B cell (primary cell): Measurements from ENCODE around the gene MAD1L1. TPM values are rescaled to one million over a fixed set of nuclear protein-coding genes. Genes with fewer than 3 reads are reported as not detected.

ENCODE experiments used
- ATAC-seq: fragments of 200-7000 bp; cut with Tn5 transposase; one replicate; pipeline ENCODE4 v1.10.0; 2021; ENCODE audit warnings: low read depth, mild to moderate bottlenecking, moderate number of reproducible peaks, moderate library complexity
- CTCF ChIA-PET: fragments of 350-600 bp; sonication (Branson Sonifier 250); formaldehyde crosslinking; loops from one replicate; lab custom pipeline; 2021; ENCODE audit warnings: antibody characterized with exemption, inconsistent platforms; lab: Charles Lee
- POLR2A ChIA-PET: fragments of 350-600 bp; sonication (Branson Sonifier 250); formaldehyde crosslinking; loops from one replicate; lab custom pipeline; 2021; ENCODE audit warnings: antibody characterized with exemption; lab: Charles Lee
- DNase-seq: peaks from one replicate; pipeline ENCODE4 v3.0.0; 2013
- H2AFZ ChIP-seq: 2 replicates; pipeline ENCODE4 v1.6.1; 2012; ENCODE audit warnings: mild to moderate bottlenecking, low read depth, low read length; ENCODE audit not compliant: insufficient read depth, poor library complexity, severe bottlenecking
- H3K27ac ChIP-seq, 2 donors: 1 replicate in 1 of 2; 2 replicates in 1 of 2; pipeline ENCODE4 v1.5.1; 2012 to 2013; ENCODE audit warnings: low read length in 2 of 2, mild to moderate bottlenecking in 2 of 2, moderate library complexity in 1 of 2
- H3K27me3 ChIP-seq, 4 experiments: fragments of 200-600 bp in 1 of 4; sonication (generic) in 1 of 4; replicated peaks in 1 of 4; 1 replicate in 2 of 4; 2 replicates in 2 of 4; pipeline versions ENCODE4 v1.6.1 to v1.7.0; 2013 to 2016; ENCODE audit warnings: low read length in 3 of 4, mild to moderate bottlenecking in 2 of 4, mixed read lengths in 1 of 4, moderate library complexity in 1 of 4; ENCODE audit not compliant: insufficient read depth in 4 of 4, control insufficient read depth in 3 of 4; ENCODE audit errors: control extremely low read depth in 1 of 4
- H3K36me3 ChIP-seq, 2 experiments: replicated peaks in 1 of 2; 1 replicate in 1 of 2; 2 replicates in 1 of 2; pipeline versions ENCODE4 v1.6.1 to v1.7.1; 2013; ENCODE audit warnings: low read length in 1 of 2; ENCODE audit not compliant: insufficient read depth in 2 of 2, control insufficient read depth in 1 of 2; ENCODE audit errors: control extremely low read depth in 1 of 2, extremely low read depth in 1 of 2
- H3K4me1 ChIP-seq, 2 donors: fragments of 200-600 bp in 1 of 2; sonication (generic) in 1 of 2; 1 replicate in 1 of 2; 2 replicates in 1 of 2; pipeline versions ENCODE4 v1.5.1 to v1.6.1; 2013 to 2017; ENCODE audit warnings: low read length in 2 of 2; ENCODE audit not compliant: control insufficient read depth in 2 of 2, insufficient read depth in 2 of 2
- H3K4me2 ChIP-seq: replicated peaks from 2 replicates; pipeline ENCODE3; 2012; ENCODE audit warnings: mild to moderate bottlenecking, low read depth, low read length; ENCODE audit not compliant: poor library complexity, severe bottlenecking
- H3K4me3 ChIP-seq, 5 experiments: fragments of 200-600 bp in 1 of 5; sonication (generic) in 1 of 5; 1 replicate in 3 of 5; 2 replicates in 2 of 5; pipeline versions ENCODE4 v1.5.1 to v1.7.0; 2011 to 2016; ENCODE audit warnings: low read length in 4 of 5, mild to moderate bottlenecking in 4 of 5, low read depth in 2 of 5, control low read depth in 1 of 5, moderate library complexity in 1 of 5; ENCODE audit not compliant: insufficient read depth in 1 of 5; ENCODE audit errors: control extremely low read depth in 1 of 5, extremely low read depth in 1 of 5
- H3K79me2 ChIP-seq: fragments of 200-600 bp; sonication (generic); one replicate; pipeline ENCODE4 v1.6.0; 2016; ENCODE audit warnings: low read length; ENCODE audit not compliant: control insufficient read depth, insufficient read depth
- H3K9ac ChIP-seq: fragments of 200-600 bp; sonication (generic); 2 replicates; pipeline ENCODE4 v1.6.1; 2017; ENCODE audit warnings: mild to moderate bottlenecking, low read length, moderate library complexity
- H3K9me3 ChIP-seq, 3 donors: one replicate each; pipeline versions ENCODE4 v1.6.1 to v1.7.1; 2013; ENCODE audit warnings: low read length in 2 of 3; ENCODE audit not compliant: control insufficient read depth in 2 of 3, insufficient read depth in 1 of 3; ENCODE audit errors: control extremely low read depth in 1 of 3
- H4K20me1 ChIP-seq: 2 replicates; pipeline ENCODE4 v1.6.0; 2012; ENCODE audit warnings: mild to moderate bottlenecking, low read length; ENCODE audit not compliant: insufficient read depth, control insufficient read depth, poor library complexity, severe bottlenecking
- H3K27ac Mint-ChIP-seq: one replicate; pipeline ENCODE4 v1.8.0; 2021; ENCODE audit warnings: mixed read lengths
- H3K27me3 Mint-ChIP-seq: one replicate; pipeline ENCODE4 v1.8.0; 2021; ENCODE audit warnings: mixed read lengths
- H3K4me1 Mint-ChIP-seq: one replicate; pipeline ENCODE4 v1.8.0; 2021; ENCODE audit warnings: mixed read lengths
- H3K4me3 Mint-ChIP-seq: one replicate; pipeline ENCODE4 v1.8.0; 2021; ENCODE audit warnings: mixed read lengths
- H3K9me3 Mint-ChIP-seq: one replicate; pipeline ENCODE4 v1.8.0; 2022; ENCODE audit warnings: mixed read lengths; ENCODE audit not compliant: insufficient read depth
- EZH2 ChIP-seq: IDR thresholded peaks from 2 replicates; pipeline ENCODE4 v1.6.1; 2012; ENCODE audit warnings: borderline replicate concordance, low read depth, mild to moderate bottlenecking, moderate library complexity, low read length; ENCODE audit not compliant: insufficient read depth, poor library complexity, severe bottlenecking
- whole genome bisulfite sequencing: methylation state at CpG from one replicate; pipeline ENCODE4 v1.1.5; 2013; ENCODE audit warnings: missing lambda C conversion rate; ENCODE audit not compliant: insufficient coverage; 5-methylcytosine and 5-hydroxymethylcytosine counted together
- intact Hi-C: fragments of 100-400 bp; cut with micrococcal nuclease; formaldehyde crosslinking; loops from one replicate; pipeline ENCODE4 v1.10.0; 2022
- polyA plus RNA-seq: library from polyadenylated mRNA; depleted of rRNA; stranded (reverse); fragments of >200 nt; gene quantifications from 2 replicates; pipeline ENCODE4 v1.2.3, GENCODE V29; 2012
- total RNA-seq, 2 donors: library from RNA; stranded (reverse); fragments of 120-200 nt in 1 of 2; gene quantifications; 1 replicate in 1 of 2; 2 replicates in 1 of 2; pipeline versions ENCODE4 v1.2.3 to v1.2.4, GENCODE V29; 2013 to 2022
- TF ChIP-seq, protein P1 (sequence below): fragments of 200-600 bp; IDR thresholded peaks from one replicate; pipeline ENCODE4 v1.8.0; 2022; ENCODE audit warnings: antibody characterized with exemption, mild to moderate bottlenecking

MAD1L1 gene
- total and polyA plus RNA-seq, 2 donors (not counting 1 experiment from before 2014, with no cell fraction given): 86.7 to 110 TPM

DNA sequence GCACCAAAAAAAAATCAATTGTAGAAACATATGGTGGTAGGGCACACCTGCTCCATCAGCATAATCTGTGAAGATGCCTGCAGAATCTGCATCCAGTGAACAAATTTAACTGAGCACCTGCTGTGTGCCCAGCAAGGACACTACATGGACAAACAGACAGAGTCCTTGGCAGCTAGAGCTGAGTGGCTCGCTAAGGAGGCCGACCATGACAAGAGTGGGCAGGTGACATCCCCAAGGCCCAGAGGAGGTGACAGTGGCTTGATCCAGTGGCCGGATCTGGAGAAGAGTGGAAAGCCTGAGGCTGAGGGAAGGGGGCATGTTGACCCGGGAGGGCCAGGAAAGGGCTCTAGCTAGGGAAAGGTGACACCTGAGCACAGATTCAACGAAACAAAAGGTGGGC, 68.1 kb downstream of the MAD1L1 start:
- Mint-ChIP-seq H3K4me3 (no peak overlapping the region), H3K4me1 (peaks cover 13% of the 10 kb centered on the region), H3K9me3 (no peaks in the 10 kb centered on the region), H3K27me3 (no peaks in the 10 kb centered on the region), H3K27ac (no peak overlapping the region)
- Histone ChIP-seq H3K27me3 (no peaks in the 10 kb centered on the region), H2AFZ (no peak overlapping the region), H3K27ac (no peak overlapping the region), H3K4me3 (no peak overlapping the region), H3K79me2 (peaks cover 22% of the 10 kb centered on the region), H3K9ac (no peak overlapping the region), H3K9me3 (no peaks in the 10 kb centered on the region), H3K4me1 (peaks cover 6 to 11% of the 10 kb centered on the region in 2 donors), H4K20me1 (peaks cover 6% of the 10 kb centered on the region), H3K36me3 (peaks cover 0 to 2% of the 10 kb centered on the region in 2 experiments), H3K4me2 (no peak overlapping the region)
- CTCF ChIA-PET: no interaction called here
- intact Hi-C loops: no loop called here
- no peak for DNase-seq
- WGBS: 98% methylated on average over 5 of the region's 5 CpGs
- ATAC-seq: no peak
- POLR2A ChIA-PET: no interaction called here
- TF ChIP-seq, protein P1, sequence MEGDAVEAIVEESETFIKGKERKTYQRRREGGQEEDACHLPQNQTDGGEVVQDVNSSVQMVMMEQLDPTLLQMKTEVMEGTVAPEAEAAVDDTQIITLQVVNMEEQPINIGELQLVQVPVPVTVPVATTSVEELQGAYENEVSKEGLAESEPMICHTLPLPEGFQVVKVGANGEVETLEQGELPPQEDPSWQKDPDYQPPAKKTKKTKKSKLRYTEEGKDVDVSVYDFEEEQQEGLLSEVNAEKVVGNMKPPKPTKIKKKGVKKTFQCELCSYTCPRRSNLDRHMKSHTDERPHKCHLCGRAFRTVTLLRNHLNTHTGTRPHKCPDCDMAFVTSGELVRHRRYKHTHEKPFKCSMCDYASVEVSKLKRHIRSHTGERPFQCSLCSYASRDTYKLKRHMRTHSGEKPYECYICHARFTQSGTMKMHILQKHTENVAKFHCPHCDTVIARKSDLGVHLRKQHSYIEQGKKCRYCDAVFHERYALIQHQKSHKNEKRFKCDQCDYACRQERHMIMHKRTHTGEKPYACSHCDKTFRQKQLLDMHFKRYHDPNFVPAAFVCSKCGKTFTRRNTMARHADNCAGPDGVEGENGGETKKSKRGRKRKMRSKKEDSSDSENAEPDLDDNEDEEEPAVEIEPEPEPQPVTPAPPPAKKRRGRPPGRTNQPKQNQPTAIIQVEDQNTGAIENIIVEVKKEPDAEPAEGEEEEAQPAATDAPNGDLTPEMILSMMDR: no peak
- no peak for TF ChIP-seq EZH2

DNA sequence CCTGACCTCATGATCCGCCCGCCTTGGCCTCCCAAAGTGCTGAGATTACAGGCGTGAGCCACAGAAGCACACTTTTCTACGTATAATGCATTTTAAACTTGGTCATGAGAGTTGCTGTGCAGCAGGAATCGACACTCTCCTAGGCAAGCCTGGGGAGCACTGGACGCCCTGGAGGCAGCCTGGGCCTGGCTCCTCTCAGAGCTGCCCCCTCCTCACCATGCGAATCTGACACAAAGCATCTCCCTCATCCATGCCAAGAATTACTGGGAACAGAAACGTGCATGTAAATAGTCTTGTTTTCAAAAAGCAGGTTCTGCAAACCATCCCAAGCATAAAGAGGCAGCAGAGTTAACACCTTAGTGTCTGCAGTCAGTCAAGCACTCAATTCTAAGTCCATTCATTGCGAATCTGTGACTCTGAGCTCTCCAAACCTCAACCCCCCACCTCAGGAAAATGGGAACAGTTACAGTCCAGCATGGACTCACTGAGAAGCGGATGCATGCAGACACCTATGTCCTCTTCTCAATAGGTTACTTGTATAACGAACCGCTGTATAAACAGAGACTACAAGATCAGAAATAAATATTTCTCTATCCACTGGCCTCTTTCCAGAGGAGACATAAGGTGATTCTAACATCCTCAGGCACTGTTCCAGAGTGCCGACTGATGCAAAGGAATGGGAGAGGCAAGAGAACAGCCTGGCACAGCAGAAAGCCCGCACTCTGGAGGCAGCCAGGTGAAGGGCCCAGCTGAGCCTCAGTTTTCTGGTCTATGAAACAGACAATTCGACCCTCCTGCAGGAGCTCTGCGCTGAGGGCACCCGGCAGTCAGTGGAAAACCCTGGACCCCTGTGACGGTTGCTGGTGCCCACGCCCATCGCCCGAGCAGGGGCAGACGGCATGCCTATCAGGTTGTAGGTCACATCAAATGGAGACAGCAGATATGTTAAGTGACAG, 68.9 kb downstream of the MAD1L1 start:
- H3K27ac Mint-ChIP-seq: no peak overlapping the region
- ChIA-PET POLR2A (no interaction called here), CTCF (no interaction called here)
- peaks cover 13% of the 10 kb centered on the region for H3K4me1 Mint-ChIP-seq
- no peak for DNase-seq
- no peak overlapping the region for H3K4me3 ChIP-seq
- H3K27me3 ChIP-seq: no peaks in the 10 kb centered on the region
- no peaks in the 10 kb centered on the region for H3K27me3 Mint-ChIP-seq
- peaks cover 0 to 2% of the 10 kb centered on the region in 2 experiments for H3K36me3 ChIP-seq
- intact Hi-C loops: no loop called here
- no peaks in the 10 kb centered on the region for H3K9me3 Mint-ChIP-seq
- H3K4me3 Mint-ChIP-seq: no peak overlapping the region
- peaks cover 6% of the 10 kb centered on the region for H4K20me1 ChIP-seq
- no peak for ATAC-seq
- peaks cover 22% of the 10 kb centered on the region for H3K79me2 ChIP-seq
- H3K9ac ChIP-seq: no peak overlapping the region
- WGBS: 95% methylated on average over 19 of the region's 22 CpGs
- no peaks in the 10 kb centered on the region for H3K9me3 ChIP-seq
- peaks cover 6 to 11% of the 10 kb centered on the region in 2 donors for H3K4me1 ChIP-seq
- no peak overlapping the region for H3K4me2 ChIP-seq
- no peak overlapping the region for H2AFZ ChIP-seq
- TF ChIP-seq, protein P1: no peak
- TF ChIP-seq EZH2: no peak
- H3K27ac ChIP-seq: no peak overlapping the region
